Cerebellar nuclear complex (tissue), 1 donor: ENCODE measurements around the gene KLHL29.

Source experiments
- DNase-seq, 2 experiments: peaks; one replicate each; lab custom pipeline; 2025; lab: John Stamatoyannopoulos, UW

The KLHL29 gene

DNA sequence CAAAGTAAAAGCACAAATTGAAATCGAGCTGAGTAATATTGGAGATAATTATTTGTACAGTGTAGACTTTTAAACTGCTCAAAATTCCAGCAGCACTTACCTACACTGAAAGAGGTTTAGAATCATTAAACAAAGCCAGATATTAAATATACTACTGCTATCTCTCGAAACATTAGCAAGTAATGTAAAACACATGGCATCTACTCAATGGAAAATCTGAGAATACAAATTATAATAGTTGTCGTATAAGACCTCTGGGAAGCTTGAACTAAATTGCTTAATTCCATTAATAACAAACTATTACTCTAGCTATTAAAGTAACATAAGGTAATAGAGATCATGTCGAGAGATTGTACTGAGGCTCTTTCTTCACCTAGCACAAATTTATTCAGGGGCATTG, 108.9 kb downstream of the KLHL29 start:
- DNase-seq = no peak

DNA sequence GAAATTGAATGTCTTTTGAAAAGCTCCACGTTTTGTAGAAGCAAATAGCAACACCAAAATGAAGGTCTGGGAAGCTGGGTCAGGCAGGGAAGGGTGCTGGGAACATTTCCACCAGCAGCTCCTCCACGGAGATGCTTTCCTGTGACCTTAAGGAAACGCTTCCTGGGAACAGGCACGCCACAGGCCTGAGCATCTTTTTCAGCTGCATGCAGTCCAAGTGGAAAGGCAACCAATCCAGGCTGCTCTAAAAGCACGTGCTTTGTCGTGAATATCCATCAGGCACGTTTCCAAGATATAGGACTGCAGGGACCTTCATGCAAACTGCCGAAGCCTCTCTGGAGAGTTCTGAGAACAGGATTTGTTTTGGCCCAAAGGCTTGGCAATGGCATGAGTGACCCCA, 109.3 kb downstream of the KLHL29 start:
- no peak for DNase-seq

DNA sequence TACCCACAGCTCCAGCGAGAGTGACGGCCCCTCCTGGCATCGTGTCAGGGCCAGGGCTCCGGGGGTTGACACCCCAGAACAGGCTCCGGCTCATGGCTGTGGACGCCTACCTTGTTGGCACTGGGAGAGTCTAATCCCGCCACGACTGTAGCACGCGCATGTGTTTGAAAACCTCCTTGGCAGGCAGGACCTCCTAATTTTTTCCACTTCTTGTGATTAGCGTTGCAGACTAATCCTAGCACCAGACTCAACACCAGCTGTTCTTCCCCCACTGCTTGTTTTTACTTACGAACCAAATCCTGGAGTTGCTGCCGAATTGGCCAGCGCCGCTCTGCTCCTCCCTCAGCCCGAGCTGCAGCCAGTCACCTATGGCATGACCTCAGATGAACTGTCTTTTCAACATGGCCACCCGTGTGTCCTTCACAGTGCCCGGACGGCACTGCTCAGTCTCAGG, 110.7 kb downstream of the KLHL29 start:
- no peak for DNase-seq

DNA sequence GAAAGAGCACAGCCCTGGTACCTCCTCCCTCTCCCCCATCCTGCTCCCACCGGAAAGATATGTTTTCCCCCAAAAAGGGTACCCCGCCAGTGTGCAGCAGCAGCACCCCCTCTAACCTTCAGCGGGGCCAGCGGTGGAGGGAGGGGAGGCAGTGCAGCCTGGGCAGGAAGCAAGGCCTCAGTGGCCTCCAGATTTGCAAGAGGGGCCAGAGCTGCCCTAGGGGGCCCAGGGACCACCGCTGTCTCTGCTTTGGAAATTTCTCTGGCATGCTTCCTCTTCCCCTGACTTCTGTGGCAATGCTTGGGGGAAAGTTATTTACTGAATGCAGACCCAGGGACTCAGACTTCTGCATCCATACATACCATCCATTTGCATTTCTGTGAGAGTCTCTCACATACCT, 111.5 kb downstream of the KLHL29 start:
- no peak for DNase-seq

DNA sequence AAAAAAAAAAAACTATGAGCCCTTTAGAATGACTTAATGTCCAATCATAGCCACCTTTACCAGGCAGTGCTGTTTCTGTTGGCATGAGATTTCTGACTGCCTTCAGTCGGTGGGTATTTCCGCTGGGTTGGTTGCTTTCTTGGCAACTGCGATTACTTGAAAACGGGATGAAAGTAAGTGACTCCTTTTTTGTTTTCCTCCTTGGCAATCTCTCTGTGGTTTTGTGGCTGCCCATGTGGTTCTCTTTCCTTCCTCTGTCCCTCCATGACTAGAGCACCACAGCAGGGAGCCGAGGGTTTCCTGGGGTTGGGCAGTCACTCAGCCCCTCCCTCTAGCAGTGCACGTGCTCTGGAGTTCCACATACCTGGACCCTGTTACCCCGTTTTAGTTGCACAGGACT, 112.1 kb downstream of the KLHL29 start:
- DNase-seq = no peak

DNA sequence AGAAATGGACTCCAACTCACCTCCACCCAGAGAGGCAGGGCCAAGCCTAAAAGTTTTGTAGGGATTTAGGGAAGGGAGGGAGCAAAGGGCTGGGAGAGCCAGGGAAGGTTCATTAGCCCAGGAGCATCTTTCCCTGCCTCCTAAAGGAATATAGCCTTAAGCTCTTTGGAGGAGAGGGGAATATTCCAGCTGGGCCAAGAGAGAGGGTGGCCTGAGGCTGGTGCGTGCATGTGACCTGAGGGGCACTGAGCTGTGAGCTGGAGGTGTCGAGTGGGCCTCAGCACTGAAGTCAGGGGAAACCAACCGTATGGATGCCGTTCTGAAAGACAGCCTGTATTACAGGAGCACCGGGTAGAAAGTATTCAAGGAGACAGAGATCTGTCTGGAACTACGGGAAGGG, 112.6 kb downstream of the KLHL29 start:
- DNase-seq = no peak

DNA sequence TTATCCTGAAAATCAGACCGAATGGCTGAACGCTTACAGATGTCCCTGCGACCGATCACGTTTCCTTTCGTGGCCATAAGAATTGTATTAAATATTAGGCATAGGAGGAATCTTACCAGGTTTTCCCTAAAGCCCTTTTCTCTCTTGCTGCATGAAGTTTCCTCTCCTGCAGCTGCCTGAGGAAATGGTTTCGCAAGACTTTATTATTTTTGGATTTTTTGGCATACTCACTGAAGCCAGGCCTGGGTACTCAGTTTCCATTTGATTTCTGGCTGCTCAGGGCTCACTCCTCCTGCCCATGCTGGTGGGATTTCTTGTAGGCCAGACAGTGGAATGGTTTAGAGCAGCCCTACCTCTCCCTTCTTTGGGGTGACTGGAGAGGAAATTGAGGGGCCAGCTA, 114.0 kb downstream of the KLHL29 start:
- no peak for DNase-seq

DNA sequence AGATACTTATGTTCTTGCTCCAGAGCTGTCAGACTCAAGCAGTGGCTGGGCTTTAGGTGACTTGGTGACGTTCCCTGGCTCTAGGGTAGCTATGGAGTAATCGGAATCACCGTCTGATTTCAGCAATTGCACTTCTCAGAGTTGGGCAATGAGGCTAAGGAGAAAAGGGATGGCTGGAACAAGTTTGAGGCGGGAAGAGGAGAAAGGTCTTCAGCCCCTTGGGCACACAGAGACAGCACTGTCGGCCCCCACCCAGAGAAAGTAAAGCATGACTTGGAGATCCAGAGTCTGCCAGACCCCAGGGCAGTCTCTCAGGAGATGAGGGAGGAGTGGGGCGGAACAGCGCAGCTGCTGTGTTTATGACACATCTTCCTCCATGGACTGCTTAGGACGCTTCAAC, 114.5 kb downstream of the KLHL29 start:
- DNase-seq = no peak

DNA sequence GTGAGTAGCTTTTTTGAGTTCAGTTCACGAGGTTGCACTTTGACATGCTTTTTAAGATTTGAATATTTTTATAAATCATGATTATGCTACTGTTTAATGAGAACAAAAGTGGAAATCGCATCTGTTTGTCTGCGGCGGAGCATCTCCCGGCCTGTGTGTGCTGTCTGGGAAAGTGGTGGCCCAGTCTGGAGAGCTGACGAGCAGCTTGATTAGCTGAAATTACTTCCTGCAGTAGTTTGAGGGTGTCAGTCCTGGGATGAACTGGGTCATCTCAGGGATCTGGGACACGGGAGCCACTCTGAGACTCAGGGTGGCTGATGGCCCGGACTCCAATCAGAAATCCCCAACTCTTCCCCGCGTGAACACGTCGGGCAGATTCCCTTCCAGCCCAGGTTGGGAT, 115.9 kb downstream of the KLHL29 start:
- no peak for DNase-seq

DNA sequence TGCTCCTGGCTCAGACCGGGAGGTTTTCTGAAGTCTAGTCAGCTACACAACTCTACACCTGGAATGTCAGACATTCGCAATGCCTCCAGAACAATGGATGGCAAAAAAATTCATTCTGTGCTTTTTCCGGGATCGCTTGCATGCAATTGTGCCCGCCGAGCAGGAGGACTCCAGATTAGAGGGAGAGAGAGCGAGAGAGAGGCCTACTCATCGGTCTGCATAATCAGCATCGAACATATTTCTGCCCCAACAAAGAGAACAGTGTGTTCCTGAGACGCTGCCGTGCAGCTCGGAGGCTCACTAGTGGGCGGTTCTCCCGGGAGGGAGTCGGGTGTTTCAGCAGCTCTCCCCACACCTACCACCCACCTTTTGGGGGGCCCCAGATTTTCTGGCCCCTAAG, 117.1 kb downstream of the KLHL29 start:
- DNase-seq = no peak

DNA sequence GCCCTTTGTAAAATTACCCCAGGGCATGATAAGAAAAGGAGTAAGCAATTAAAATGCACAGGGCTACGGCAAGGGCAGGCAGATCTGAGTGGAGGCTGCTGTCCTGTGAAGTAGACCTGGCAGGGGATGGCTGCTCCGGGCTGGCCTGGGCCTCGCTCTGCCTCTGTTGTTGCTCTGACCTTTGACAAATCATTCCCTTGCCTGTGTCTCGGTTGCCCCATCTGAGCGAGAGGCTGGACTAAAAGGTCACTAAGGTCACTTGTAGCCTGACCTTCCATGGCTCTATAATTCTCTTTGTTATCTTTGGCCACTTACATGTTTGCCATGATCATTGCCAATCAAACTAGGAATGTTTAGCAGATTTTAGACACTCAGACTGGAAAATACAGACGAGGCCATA, 118.1 kb downstream of the KLHL29 start:
- no peak for DNase-seq

DNA sequence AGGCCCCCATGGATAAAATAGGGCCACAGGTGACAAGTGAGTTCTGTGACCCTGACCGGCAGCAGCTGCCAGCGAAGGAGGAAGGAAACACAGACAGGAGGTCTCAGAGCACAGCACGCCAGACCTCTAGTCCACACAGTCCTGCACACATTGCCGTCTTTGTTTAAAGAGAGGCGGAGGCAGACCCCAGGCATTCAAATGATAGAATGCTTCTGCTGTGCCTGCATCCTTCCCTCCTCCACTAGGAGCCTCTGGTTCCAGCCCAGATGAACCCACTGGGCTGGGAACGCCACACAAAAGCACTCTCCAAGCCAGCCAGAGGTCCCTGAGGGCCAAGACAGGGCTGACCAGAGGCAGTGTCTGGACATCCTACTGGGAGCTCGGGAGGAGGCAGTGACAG, 118.7 kb downstream of the KLHL29 start:
- DNase-seq = no peak

DNA sequence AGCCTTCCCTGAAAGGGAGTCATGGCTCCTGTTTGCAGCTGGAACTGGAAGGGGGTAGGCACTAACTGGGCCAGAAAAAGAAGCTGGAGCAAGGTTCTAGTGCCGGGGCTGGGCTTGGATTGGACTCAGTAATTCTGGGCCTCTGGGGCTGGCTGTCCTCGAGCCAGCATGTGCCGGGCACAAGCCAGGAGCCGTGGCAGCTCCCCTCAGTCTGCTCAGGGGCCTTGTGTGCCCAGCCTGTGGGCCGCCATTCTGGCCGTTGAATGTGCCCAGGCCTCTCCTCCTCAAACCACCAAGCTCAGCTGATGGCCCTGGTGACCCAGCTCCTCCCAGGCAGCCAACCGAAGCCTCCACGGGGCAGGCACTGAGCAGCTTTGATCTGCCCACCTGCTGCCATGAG, 119.6 kb downstream of the KLHL29 start:
- no peak for DNase-seq

DNA sequence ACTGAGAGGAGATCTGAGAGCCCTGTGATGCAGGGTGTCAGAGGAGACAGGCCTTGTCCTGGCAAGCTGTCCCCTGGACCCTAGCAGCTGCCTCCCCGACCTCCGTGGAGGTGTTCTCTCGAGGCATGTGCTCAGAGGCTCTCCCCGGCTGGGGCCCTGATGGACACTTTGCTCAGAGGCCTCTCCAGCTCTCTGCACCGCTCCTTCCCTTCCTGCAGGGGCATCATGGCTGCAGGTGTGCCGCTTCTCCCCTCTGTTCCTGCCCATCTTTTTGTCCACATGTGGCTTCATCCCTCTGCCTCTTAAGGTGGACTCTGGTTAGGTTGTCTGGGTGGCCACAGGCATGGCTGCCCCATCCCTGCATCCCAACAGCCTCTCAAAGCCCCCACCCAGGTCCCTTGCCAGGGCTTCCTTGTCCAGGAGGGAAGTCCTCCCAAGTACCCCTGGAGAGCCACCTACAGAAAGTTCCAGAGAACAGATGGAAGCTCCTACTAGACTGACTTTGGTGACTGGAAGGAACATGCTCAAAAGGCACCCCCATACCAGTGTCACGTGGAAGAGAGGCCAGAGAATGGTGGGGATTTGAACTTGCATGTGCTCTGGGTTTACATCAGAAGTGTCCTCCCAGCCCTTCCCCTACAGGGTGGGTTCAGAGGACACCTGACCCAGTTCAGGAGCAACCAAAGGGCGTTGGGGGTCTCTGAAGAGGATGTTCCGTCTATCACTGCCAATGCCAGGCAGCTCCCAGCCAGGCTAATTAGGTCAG, 120.4 kb downstream of the KLHL29 start:
- no peak for DNase-seq

DNA sequence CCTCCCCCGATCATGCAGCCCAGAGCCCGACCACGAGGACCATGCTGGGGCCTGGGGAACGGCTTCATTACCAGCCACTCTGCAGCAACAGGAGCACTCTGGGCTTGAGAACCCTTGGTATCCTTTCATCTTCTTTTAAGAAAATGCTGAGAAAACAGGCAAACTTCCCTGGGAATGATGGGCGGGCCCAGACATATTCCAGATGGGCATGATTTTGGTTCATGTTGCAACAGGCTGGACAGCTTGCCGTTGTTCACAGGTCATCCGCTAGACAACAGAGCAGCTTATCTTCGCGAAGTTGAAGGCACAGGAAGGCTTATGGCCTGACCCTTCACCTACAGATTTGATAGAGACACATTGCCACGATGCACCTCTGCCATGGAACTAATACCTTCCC, 121.0 kb downstream of the KLHL29 start:
- no peak for DNase-seq

DNA sequence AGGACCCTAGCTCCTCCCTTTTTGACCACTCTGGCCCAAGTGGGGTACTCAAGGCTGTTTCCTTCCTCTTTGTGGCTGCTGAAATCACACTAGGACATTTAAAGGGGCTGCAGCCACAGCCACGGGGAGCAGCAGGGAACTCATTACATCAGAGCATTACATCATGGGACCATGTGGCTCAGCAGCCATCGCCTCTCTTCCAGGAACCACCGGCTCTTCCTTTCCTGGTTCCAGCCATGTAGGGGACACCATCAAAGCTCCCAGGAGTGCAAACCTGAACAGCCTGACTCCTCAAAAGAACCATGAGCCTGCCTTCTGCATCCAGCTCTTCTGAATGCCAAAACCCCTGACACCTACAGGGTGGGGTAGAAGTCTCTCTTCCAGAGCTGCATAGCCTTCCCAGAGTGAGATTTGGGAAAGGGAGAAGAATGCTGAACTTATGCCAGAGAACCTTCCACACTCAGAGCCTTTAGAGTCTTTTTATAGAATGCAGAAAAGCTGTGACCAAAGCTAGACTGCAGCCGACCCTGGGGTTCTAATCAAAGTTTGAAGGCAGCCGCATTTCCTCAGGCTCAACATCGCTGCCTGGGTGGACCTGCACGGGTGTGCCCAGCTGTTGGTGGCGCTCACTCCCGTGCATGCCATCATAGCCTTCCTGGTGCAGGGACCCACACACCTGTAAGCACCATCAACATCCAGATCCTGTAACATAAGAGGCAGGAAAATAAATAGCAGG, 121.7 kb downstream of the KLHL29 start:
- DNase-seq = no peak

DNA sequence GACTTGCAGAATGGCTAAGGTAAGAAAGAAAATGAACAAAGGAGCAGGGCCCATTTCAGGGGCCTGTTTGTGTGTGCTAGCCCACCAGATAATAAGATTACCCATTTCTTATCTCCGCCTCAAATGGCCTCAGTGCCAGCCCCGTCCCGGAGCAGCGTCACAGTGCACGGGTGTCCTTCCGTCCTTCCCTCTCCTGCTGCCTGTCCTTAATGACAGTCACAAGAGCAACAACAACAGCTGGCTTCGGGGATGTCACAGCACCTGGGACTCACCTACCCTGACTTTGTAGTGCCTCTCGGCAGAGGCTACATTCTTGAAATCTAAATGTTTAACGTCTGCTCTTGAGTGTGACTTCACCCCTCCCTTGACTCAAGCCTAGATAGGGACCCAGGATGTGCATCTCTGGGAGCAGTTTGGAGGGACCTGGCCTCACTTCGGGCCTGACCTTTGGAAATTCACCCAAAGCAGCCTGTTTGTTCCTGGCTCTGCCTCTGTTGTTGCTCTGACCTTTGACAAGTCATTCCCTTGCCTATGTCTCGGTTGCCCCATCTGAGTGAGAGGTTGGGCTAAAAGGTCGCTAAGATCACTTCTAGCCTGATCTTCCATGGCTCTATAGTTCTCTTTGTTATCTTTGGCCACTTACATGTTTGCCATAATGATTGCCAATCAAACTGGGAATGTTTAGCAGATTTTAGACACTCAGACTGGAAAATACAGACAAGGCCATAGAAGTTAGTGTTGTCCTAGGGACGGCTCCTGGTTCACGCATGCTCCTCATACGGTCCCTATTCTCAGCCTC, 122.5 kb downstream of the KLHL29 start:
- DNase-seq = no peak

DNA sequence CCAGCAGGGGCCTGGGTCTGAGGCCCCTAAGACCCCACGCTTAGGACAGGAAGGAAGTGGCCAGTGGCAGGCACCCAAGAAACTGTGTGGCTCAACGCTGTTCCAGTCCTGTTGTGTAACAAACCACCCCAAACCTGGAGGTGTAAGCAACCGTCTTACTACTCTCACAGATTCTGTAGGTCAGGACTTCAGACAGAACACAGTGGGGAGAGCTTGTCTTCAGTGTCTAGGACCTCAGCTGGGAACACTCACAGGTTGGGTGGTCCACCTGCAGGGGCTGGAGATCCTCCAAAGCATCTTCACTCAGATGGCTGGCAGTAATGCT, 123.0 kb downstream of the KLHL29 start:
- DNase-seq = no peak

DNA sequence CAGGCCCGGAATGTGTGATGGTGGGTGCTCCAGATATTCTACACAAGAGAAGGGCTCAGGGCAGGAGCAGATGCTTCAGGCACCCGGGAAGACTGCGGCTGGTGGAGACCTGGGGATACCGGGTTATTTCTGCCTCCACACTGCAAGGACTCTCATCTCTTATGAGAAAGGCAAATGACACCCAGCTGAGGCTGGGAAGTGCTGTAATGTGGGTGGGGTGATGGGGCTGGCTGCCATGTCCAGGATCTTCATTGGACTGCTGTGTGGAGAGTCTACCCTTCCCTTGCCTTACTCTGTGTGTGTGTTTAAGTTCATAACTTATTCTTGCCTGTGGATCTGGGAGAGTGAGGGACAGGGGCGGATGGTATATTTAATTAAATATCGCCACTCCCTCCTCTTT, 124.1 kb downstream of the KLHL29 start:
- no peak for DNase-seq

DNA sequence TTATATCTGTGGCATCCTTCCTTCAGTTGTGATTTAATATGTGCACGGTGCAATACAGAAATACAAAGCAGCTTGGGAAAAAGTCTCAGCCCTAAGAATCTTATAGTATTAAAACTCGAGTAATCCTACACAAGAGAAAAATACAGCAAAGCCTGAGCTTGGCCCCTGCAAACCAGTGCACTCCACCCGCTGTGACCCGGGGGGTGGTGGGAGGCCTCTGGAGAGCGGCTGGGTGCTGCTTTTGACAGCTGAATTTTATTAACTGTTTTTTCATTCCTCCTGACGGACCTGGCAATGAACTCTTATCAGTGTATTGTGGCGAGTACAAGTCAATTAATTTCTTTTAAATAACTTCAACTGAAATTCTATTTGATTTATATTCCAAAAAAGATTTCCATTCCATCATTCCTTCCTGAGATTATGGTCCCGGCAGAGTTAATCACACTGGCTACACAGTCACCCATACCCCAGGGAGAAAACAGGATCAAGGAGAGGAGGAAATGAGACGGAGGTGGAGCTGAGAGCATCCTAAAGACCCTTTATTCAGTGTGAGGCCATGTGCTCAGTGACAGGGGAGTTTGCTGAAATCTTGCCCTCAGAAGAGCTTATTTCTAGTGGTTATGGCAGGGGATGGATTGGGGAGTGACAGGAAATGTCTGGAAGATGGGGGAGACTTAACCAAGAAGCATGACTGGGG, 124.8 kb downstream of the KLHL29 start:
- no peak for DNase-seq

DNA sequence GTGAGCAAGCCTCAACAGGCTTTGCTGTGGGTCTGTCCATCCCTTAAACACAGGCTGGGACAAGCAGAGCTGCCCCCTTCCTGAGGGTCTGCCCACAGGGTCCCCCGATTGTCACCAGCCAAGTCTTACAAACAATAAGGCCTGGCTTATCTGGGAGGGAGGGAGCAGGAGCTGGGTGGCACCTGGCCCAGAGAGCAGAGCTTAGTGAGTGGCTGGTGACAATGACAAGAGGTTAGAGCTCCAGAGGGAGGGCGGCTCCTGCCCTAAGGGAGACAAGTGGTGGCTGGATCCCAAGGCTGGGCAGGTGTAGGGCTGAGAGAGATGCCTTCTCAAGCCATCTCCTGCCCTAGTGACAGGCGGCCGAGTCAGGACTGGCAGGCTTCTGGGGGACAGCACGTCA, 125.5 kb downstream of the KLHL29 start:
- no peak for DNase-seq

DNA sequence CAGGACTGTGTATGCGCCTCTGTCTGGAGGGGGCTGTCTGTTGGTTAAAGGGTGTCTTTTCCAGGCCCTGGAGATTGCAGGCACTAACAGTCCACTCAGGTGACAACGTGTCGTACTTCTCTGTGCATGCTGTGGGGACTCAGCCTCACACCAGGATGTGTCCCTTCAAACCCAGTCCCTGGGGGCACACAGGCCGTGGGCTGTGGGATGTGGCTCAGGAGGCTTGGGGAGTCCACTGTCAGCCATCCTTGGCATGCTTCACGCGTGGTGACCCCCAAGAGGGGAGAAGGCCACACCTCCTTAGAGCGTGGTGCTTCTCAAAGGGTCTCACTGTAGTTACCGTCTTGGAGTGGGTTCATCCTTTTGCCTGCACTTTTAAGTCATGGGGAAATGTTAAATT, 127.8 kb downstream of the KLHL29 start:
- no peak for DNase-seq
